Stimulated activated CD4-positive, alpha-beta T cell treated with anti-CD3 and anti-CD28 coated beads, TNF-alpha, amount 100 ng/mL, for 1 hour (primary cell): ENCODE results near the gene ACVR1B.
A peak's percentile ranks its signal among the peaks of the same experiment; 100 is the strongest.
"Not testable (repeated sequence)": the region's sequence is repeated elsewhere in the genome, so short reads cannot be mapped to it uniquely, and the experiment has no call there.

Experiments used
- DNase-seq, 3 donors: peaks; one replicate each; pipeline ENCODE4 v3.0.0-alpha.2; 2020; ENCODE audit warnings: low read depth in 3 of 3, low spot score in 1 of 3

ACVR1B gene

DNA sequence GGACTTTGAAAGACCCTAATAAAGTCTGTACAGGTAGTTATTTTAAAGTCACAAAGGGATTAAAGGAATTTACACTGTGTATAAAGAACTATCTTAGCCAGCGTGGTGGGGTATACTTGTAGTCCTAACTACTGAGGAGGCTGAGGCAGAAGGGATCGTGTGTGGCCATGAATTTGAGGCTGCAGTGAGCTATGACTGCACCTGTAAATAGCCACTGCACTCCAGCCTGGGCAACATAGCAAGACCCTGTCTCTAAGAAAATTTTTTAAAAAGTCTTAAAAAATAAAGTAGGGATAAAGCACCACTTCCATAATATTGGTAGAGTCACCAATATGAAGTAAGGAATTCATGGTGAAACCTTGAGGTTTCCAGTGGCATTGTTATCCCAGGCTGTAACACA, 18.1 kb downstream of the ACVR1B start:
- no peak for DNase-seq

DNA sequence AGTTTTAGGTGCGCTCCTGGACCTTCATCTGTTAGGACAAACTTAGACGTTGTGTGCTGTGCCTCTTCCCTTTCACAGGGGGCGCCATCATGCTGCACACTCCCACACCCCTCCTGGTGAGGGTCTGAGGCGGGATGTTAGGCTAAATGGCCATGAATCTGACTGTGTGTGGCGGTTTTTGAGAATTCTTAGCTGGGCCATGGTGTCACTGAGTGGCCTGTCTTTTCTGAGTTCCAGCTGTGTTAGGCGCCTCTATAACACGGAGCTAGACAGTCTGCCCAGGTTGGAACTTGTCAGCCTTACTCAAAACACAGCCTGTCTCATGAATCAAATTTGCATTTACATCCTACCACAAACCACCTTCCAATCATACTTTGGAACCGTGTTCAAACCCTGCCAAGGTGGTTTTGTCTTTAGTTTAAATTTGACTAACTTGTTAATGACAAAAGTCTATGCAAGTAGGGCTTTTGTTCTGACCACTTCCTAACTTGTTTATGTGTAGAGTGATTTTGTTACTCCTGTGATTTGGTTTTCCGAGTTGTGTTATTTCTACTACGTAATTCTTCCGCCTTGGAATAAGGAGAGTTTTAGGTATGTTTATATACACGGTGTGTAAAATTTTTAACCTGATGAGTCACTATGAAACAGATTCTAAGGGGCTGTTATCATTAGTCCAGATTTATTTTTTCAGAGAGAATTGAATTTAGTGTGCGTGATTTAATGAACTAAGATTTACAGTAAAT, 19.6 kb downstream of the ACVR1B start:
- DNase-seq: no peak

DNA sequence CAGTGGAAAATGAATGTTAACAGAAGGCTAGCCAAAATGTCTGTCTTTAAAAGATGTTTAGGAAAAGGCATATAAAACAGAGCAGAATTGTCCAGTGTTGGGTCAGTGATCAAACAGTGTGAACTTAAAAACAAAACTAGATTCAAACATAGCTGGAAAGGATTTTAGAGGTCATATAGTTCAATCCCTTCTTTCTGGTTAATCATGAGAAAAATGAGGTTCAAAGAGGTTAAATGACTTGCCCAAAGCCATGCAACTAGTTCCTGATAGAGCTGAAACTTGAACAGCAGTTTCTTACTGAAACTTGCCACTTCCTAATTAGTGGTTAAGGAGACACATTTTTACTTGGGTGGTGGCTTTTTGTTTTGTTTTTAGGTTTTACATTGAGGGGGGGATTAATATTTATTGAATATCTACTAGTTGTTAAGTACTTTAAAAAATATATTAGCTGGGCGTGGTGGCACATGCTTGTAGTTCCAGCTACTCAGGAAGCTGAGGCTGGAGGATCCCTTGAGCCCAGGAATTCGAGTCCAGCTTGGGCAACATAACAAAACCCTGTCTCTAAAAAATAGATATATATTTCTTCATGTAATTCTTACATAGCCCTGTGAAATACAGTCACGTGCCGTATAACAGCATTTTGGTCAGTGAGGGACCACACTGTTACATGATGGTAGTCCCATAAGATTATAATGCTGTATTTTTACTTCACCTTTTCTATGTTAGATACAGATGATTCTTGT, 20.4 kb downstream of the ACVR1B start:
- no peak for DNase-seq

DNA sequence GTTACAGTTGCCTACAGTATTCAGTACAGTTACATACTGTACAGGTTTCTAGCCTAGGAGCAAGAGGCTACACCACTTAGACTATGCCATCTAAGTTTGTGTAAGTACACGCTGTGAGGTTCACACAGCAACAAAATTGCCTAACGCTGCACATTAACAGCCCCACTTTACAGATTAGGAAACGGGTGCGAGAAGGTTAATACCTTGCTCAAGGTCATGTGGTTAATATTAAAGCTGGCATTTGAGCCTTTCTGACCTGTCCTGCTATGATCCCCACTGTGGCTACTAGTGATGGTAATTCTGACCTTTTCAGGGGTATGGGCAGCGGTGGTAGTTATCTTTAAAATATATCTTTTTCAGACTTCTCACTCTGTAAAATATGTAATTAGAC, 20.9 kb downstream of the ACVR1B start:
- no peak for DNase-seq

DNA sequence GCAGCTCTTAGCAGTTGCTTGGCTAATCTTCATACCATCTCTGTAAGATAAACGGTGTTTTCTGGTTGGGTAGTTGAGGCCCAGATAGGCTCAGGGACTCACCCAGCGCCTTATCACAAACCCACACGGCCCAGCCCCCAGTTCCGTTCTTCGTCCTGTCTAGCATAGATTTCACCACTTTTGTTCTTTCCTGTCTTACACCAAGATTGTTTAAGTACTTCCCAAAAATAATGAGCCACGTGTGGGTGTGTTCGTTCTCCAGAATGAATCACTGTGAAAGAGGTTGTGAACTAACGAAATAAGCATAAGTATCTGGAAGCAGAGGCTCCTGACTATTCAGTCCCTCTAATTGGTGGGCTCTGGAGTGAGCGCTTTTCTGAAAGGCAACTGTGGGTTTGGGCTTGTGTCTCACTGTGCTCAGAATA, 21.4 kb downstream of the ACVR1B start:
- peak in 1 of 3 donors; percentile 26 for DNase-seq

DNA sequence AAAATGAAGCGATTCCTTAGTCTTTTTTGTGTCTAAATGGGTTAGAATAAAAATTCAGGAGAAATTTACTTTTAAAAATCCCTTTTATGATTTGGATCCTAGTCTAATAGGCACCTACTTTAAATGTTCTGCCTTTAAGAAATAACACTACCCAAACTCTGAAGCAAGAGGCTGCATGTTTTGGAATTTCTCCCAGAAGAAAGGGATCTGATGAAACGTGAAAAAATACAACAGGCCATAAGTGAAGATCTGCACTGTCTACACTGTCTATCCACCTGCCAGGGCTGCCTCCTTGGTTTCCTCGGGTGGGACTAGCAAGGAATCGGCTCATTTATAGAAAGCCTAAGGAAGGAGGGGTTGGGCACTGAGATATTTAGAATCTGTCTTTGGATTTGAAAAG, 22.1 kb downstream of the ACVR1B start:
- DNase-seq: no peak

DNA sequence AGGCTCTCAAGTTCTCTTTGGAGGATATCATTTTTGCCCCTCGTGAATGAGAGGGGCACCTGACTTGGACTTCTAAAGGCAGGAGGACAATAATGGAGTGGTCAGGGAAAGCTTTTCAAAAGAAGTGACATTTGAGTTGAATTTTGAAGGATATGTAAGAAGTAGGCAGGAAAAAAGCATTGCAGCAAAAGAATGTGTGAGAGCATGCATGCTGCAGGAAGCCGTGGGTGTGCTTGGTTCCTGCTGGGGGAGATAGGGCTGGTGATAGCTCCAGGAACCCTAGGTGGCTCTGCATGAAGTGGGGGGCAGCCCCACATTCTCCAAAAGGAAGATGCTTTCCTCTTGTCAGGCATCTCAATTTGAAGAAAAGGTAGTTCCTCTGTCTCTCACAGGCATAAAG, 23.1 kb downstream of the ACVR1B start:
- DNase-seq: no peak

DNA sequence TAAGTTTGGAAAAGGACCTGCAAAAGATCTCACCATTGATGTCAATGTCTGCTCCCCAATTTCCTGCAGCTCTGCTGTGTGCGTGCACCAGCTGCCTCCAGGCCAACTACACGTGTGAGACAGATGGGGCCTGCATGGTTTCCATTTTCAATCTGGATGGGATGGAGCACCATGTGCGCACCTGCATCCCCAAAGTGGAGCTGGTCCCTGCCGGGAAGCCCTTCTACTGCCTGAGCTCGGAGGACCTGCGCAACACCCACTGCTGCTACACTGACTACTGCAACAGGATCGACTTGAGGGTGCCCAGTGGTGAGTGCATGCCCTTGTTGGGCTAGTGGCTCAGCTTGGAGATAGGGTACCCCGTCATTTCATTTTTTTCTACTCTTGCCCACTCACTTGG, 23.7 kb downstream of the ACVR1B start:
- no peak for DNase-seq

DNA sequence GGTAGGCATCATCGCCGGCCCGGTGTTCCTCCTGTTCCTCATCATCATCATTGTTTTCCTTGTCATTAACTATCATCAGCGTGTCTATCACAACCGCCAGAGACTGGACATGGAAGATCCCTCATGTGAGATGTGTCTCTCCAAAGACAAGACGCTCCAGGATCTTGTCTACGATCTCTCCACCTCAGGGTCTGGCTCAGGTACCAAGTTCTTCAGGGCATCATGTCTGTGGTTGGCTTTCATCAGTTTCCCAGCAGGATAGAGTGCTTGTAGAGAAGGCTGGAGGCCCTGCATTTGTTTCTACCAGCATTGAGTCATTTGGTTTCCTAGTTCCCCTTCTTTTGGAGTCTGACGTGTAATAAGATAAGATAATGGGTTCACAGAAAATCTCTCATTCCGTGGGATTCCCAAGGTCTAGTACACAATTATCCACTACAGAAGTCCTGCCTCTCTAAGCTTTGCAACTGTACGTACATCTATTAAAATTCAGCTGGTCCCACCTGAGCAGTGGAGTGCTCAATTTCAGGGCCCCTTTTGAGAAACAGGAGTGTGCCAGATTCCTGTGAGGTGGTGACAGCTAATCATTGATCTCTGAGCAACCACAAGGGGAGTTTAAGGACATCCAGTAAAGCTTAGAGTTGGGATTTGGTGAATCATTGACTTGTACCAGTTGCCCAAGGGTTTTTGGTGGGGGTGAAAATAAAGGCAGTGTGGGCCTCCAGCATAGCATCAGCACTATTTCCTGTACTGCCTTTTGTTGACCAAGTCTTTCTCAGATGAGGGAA, 25.1 kb downstream of the ACVR1B start:
- DNase-seq: no peak

DNA sequence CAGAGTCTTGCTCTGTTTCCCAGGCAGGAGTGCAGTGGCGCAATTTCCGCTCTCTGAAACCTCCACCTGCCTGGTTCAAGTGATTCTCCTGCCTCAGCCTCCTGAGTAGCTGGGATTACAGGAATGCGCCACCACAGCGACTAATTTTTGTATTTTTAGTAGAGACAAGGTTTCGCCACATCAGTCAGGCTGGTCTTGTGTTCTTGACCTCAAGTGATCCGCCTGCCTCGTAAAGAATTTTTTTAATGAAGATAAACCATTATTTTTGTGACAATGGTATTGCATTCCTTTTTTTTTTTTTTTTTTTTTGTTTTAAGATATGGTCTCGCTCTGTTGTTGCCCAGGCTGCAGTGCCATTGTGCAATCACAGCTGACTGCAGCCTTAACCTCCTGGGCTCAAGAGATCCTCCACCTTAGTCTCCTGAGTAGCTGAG, 25.8 kb downstream of the ACVR1B start:
- no peak for DNase-seq

DNA sequence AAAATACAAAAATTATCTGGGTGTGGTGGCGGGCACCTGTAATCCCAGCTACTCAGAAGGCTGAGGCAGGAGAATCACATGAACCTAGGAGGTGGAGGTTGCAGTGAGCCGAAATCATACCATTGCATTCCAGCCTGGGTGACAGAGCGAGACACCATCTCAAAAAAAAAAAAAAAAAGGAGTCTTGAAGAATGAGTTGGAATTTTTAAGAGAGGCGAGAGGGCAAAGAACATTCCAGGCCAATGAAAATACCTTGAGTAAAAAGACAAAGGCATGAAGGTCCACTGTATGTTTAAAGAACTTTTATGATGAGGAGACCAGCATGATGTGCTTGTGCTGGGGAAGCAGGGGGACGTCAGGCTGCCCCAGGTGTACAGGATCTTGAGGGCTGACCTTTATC, 27.8 kb downstream of the ACVR1B start:
- not testable (repeated sequence) for DNase-seq

DNA sequence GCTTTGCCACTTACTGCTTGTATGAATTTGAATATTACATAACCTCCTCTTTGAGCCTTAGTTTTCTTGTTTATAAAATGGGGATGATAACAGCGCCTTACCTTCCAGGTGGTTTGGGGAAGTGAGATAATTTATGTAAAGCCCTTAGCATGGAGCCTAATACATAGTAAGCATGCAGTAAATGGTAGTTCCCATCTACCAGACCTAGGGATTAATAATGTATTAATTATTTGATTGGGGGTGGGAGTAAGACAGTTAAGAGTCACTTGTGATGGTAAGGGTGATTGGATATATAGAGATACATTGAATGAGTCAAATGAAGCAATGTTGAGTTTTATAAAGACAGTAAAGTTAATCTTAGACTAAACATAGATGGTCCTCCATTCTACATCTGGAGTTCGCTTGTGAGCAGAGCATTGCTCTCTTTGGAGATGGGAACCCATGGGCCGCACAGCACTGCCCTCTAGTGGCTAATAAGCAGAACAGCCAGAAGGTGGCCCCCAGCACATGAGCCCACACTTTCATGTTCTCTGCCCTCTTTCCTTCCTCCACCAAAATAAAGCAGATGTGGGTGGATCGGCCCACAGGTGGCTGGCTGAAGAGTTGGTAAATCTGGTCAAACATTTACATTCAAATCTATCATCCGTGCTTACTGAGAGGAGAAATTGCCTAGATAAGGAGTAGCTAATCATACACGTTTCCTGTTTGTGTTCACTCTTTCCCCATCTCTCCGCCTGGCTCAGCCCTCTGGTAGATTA, 28.7 kb downstream of the ACVR1B start:
- peak; percentile 21 to 39 (median 36) for DNase-seq

DNA sequence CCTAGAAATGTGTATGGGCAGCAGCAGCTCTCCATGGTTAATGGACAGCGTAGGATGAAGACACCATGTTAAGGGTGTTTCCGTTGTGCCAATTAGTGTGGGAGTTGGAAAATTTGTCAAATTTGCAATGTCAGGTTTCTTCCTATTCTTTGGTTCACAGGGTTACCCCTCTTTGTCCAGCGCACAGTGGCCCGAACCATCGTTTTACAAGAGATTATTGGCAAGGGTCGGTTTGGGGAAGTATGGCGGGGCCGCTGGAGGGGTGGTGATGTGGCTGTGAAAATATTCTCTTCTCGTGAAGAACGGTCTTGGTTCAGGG, 29.3 kb downstream of the ACVR1B start:
- DNase-seq: no peak

DNA sequence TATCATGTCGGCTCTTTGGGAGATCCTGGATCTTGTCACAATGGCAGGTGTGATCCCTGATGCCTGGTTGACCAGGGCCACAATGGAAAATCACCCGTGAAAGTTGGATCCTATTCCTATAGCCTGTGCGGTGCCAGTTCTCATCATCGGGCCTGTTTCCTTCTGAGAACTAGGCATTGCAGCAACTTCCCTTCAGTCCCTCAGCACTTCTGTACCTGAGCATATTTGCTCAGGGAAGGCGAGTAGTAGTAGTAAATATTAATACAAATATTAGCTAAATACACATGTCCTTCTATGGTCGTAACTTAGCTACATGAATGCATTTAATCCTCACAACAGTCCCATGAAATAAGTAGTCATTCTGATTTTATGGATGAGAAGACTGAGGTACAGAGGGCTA, 33.2 kb downstream of the ACVR1B start:
- no peak for DNase-seq

DNA sequence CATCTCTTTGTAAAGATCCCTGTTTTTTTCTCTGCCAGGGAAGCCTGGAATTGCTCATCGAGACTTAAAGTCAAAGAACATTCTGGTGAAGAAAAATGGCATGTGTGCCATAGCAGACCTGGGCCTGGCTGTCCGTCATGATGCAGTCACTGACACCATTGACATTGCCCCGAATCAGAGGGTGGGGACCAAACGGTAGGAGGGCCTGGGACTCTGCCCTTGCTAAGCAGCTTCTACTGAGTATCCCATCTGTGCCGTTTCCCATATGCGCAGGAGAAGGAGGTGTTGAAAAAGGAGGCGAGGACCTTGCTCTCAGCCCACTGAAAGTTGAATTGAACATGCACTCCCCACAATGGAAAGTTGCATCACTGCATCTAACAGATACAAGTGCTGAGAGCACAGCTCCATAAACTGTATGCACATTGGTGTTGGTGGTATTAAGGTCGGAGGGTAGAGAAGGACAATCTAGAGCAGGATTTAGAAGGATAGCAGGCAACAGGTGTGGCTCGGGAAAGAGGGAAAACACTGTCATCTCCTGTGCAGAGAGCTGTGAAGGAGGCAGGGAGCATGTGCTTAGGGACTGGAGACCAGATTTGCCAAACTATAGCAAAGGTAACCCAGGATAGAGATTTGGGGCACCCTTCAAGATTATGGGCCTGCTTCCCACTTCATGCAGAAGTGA, 33.8 kb downstream of the ACVR1B start:
- no peak for DNase-seq

DNA sequence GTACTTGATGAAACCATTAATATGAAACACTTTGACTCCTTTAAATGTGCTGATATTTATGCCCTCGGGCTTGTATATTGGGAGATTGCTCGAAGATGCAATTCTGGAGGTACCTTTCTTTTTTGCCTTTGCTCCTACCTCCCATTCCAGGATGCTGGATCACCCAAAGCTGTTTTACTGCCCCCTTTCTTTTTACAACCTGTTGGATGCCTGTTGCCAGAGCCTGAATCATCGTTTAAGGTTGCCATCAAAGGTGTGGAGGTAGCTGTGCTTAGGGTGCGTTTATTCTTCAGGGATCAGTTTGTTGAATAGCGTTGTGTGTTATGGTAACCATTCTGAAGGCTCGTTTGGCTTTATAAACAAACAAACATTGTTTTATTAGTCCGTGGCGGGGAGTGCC, 35.3 kb downstream of the ACVR1B start:
- no peak for DNase-seq

DNA sequence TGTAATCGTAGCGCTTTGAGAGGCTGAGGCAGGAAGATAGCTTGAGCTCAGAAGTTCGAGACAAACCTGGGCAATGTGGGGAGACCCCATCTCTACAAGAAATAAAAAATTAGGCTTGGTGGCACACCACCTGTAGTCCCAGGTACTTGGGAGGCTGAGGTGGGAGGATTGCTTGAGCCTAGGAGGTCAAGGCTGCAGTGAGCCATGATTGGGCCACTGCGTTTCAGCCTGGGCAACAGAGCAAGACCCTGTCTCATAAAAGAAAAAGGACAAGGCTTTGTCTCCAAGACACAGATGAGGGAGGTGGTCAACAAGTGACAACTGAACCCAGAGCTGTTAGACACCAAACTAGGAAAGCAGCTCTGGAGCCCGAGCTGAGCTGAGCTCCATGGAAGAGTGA, 40.7 kb downstream of the ACVR1B start:
- DNase-seq: no peak

DNA sequence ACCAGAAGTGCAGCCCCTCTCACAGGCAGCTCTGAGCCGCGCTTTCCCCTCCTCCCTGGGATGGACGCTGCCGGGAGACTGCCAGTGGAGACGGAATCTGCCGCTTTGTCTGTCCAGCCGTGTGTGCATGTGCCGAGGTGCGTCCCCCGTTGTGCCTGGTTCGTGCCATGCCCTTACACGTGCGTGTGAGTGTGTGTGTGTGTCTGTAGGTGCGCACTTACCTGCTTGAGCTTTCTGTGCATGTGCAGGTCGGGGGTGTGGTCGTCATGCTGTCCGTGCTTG, 43.0 kb downstream of the ACVR1B start:
- no peak for DNase-seq

DNA sequence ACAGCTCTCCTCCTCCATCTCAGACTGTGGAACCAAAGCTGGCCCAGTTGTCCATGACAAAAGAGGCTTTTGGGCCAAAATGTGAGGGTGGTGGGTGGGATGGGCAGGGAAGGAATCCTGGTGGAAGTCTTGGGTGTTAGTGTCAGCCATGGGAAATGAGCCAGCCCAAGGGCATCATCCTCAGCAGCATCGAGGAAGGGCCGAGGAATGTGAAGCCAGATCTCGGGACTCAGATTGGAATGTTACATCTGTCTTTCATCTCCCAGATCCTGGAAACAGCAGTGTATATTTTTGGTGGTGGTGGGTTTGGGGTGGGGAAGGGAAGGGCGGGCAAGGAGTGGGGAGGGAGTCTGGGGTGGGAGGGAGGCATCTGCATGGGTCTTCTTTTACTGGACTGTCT, 43.5 kb downstream of the ACVR1B start:
- no peak for DNase-seq

DNA sequence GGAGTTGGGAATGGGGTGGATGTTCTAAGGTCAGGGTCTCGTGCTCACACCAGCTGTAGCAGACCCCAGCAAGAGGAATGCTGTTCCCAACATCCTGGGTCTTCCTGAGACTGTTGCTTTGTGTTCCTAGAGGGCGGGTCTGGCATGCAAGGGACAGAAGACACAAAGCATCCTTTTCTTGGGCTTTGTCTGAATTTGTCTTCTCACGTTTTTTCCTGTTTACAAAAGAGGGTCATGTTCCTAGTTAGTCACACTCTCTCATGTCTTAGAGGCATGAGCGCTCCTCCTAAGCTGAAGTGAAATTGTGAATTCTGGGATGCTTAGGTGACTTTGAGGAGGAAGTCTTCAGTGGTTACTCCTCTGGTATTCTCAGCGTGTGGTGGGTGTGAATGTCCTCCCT, 45.6 kb downstream of the ACVR1B start:
- no peak for DNase-seq

DNA sequence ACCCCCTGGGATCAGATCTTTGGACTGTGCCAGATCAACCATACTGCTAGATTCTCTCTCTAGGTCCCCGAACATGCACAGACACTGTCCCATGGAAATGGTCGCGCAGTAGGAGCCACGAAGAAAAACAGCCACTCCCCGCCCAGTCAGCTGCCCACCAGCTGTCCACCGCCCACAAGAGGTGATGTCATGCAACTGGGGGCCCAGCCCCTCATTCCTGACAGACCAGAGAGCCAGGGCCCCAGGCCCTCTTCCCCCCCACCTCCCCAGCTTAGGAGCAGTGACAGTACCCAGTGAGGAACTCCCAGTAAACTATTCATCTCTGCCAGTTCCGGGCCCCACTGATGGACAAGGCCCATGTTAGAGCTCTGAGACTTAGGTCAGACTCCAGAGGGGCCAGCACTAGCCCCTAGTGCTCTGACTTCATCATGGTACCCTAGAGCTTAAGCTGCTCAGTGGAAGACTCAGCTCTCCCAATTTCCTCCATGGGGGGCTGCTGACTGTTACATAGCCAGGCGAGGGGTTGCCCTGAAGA, 51.6 kb downstream of the ACVR1B start:
- no peak for DNase-seq
